Activated naive CD4-positive, alpha-beta T cell treated with Interleukin-2 at 50 U/mL for 16 hours (primary cell): ENCODE results near the gene CBFA2T3.
"Not testable (repeated sequence)": the region's sequence is repeated elsewhere in the genome, so short reads cannot be mapped to it uniquely, and the experiment has no call there.

Experiments used
- DNase-seq: peaks from one replicate; pipeline ENCODE4 v3.0.0-alpha.2; 2020

Gene CBFA2T3

GRCh38 chr16:88904676-88905365, 72.2 kb downstream of the CBFA2T3 start:
- no peak for DNase-seq

- no peak for DNase-seq
Measured at GRCh38 chr16:88903267-88903666, 73.7 kb downstream of the CBFA2T3 start.

DNA sequence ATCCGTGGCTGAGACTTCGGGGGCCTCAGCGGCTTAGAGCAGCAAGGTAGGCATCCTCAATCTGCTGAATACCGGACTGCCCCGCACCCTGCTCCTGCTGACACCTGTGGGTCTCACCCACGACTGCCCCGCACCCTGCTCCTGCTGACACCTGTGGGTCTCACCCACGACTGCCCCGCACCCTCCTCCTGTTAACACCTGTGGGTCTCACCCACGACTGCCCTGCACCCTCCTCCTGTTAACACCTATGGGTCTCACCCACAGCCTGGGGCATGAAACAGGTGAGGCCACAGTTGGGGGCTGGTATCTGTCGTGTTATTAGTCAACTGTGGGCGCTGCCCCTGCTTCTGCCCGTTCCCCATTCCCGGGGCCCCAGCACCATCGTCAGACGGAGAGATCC, 74.3 kb downstream of the CBFA2T3 start:
- DNase-seq, result no peak

DNA sequence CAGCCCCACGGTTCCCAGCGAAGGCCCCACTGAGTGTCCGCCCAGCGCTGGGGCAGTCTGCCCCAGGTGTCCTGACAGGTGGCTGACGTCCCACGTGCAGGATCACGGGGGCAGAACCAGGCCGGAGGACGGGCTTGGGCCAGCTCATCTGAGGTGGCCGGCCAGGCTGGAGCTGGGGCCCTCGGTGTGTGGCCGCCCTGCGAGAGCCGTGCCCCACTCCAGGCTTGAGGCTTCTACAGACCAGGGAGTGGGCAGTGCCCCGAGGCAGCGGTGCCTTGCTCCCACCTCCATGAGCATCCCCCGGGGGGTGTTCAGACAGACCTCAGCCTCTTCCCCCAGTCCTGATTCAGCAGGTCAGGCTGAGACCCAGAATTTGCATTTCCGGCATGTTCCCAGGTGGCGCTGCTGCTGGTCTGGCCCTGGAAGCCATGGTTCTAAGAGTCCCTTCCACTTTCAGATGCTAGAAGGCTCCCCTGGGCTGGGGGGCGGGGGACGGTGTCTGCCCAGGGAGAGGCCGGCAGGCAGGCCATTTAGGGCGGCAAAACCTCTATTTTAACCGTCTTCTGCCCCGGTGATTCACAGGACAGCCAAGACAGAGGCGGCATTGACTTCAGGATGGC, 75.2 kb downstream of the CBFA2T3 start:
- no peak for DNase-seq

DNA sequence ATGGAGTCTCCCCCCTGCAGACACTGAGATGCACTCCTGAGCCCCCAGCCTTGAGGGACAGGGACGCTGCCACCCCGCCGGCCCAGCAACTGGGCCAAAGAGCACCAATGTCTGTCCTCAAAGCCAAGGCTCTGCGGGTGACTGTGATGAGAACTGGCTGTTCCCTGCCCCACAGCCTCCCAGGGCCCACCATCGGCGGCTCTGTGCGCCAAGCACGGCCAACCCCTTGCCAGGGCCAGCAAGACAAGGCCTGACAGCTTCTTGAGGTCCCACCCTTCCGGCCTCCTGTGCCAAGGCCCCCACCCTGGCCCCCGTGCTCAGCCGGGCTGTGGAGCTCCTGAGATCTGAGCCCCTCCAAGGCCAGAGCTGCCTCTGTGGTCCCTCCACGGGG, 76.3 kb downstream of the CBFA2T3 start:
- DNase-seq, result no peak

DNA sequence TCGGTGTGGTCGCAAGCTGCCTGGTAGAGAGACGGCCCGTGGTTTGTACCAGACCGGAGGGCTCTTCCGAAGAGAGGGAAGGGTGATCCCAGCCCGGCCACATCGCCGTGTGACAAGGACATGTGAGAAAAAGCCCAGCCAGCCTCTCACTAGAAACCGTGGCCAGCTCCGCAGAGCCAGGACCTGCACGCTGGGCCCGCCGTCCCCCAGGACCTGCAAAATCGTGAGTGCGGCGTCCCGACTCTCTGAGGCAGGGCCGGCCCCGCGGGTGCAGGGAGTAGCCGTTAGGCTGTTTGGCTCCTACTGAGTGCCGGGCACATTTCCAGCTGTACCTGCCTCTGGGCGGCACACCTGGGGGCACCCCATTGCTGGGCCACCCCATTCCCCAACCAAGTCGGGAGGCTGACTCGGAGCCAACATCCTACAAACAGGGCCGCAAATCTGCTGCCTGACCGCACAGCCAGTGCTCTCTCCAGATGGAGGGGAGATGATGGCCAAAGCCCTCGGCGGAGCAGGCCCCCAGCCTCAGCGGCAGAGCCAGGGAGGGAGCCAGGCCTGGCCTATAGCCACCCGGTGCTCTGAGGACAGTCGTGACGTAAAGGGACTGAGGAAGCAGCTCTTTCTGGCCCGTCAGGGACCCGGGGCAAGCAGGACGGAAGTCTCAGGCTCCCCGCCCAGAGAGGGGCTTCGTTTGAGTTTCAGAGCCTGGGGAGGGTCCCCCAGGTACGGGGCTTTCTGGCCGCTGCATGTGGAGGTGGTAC, 76.9 kb downstream of the CBFA2T3 start:
- DNase-seq, result no peak

GRCh38 chr16:88897696-88898425, 79.1 kb downstream of the CBFA2T3 start:
- DNase-seq, result no peak

DNA sequence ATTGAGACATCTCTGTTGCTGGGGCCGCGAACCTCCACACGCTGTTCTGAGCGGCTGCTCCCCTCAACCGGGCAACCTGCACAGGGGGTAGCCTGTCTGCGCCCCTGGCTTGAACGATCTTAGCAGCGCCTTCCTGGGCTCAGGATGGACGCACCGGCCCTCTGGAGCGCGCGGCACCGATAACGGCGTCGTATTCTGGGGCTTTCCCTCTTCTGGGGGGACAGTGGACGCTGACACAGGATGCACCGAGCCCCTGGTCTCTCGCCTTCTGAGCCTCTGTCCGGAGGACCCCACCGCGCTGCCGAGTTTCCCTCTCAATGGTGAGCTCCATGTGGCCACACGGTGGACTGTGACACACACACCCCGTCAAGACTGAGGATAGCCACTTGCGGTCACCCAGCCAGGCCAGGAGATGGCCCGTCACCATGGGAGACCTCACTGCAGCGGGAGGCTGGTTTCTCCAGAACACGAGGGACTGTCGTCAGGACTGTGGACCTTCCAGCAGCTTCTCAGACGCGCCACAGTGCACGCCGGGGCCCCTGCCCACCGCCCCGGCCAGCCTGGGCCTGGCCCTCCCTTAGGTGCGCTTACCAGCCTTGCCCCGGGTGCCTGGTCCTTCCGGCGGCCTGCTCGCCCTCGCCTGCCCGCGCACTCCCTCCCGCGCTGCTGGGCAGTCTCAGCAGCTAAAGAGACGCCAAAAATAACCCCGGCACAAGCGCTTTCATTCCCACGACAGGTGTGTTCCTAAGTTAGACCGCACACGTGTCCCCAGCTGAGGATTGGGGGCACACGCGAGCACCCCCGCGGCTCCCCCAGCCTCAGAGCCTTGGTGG, 80.6 kb downstream of the CBFA2T3 start:
- no peak for DNase-seq

DNA sequence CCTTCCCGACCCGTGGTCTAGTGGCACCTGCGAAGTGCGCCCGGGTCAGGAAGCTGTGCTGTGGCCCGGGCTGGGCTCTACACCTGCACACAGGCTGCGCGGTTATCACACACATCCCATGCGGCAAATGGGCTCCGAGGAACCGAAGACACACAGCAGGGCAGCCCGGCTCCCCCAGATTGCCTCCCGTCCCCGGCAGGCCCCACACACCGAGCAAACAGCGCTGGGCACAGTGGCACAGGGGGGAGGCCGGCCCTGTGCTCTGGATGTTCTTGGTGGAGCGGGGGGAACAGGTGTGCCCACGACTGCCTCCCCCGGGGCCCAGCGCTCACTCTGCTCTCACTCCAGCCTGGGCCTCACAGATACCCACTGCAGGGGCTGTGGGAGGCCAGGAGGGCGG, 81.7 kb downstream of the CBFA2T3 start:
- DNase-seq, result no peak

DNA sequence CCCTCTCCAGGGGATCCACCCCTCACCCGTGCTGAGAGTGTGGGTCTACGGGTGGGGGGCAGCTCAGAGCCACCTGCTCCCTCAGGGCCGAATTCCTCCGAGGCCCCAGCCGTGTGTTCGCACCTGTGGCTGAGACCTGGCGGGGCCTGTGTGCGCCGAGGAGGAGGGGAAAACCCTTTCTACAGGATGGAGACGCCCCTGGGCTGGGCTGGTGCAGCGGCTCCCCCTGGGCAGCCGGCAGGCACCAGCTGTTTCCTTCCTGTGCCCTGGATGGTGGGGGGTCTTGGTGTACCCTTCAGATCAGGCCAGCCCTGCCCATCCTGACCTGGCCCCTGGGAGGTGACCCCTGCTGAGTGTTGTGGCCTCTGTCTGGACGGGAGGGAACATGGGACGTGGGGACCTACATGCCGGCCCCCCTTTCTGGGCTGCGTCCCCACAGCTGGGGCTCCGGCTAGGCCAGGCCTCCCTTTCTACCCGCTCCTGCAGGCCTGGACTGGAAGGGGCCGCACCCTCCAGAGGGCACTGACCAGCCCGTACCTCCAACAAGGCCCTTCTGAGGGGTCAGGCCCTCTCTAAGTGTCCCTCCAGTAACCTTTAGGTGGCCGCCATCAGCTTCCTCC, 82.2 kb downstream of the CBFA2T3 start:
- no peak for DNase-seq

DNA sequence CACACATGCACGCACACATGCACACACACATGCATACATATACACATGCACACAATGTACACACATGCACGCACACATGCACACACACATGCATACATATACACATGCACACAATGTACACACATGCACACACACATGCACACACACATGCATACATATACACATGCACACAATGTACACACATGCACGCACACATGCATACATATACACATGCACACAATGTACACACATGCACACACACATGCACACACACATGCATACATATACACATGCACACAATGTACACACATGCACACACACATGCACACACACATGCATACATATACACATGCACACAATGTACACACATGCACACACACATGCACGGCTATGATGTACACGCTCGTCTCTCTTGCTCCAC, 82.7 kb downstream of the CBFA2T3 start:
- DNase-seq, result not testable (repeated sequence)

GRCh38 chr16:88893127-88893968, 83.7 kb downstream of the CBFA2T3 start:
- DNase-seq, result no peak

DNA sequence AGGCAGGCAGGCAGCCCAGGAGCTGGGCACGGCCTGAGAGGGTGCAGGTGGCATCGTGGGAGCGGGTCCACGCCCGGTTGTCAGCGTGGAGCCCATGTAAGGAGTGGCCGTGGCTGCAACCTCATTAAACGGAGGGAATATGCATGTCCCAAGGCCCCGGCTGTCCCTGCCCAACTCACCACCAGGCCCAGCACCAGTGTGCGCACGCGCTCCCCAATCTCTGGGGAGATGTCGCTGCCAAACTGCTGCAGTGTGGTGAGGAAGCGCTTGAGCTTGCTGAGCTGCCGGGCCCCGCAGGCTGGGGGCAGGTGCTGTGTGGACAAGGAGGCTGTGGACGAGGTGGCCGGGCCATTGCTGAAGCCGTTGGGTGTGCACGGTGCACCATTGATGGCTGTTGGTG, 84.9 kb downstream of the CBFA2T3 start:
- DNase-seq, result no peak

- no peak for DNase-seq
Measured at GRCh38 chr16:88891083-88891482, 85.9 kb downstream of the CBFA2T3 start.

DNA sequence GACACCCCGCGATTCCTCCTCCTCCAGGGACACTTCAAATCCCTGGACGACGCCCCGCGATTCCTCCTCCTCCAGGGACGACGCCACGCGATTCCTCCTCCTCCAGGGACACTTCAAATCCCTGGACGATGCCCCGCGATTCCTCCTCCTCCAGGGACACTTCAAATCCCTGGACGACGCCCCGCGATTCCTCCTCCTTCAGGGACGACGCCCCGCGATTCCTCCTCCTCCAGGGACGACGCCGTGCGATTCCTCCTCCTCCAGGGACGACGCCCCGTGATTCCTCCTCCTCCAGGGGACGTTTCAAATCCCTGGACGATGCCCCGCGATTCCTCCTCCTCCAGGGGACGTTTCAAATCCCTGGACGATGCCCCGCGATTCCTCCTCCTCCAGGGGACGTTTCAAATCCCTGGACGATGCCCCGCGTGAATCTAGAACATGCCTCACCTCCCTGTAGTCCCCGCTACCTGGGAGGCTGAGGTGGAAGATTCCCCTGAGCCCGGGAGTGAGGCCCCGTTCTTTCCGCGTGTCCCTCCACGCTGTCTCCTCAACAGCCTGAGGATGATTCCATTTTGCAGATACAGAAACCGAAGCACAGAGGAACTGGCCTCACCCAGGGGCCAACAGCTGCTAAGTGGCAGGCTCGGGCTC, 87.2 kb downstream of the CBFA2T3 start:
- DNase-seq, result not testable (repeated sequence)

DNA sequence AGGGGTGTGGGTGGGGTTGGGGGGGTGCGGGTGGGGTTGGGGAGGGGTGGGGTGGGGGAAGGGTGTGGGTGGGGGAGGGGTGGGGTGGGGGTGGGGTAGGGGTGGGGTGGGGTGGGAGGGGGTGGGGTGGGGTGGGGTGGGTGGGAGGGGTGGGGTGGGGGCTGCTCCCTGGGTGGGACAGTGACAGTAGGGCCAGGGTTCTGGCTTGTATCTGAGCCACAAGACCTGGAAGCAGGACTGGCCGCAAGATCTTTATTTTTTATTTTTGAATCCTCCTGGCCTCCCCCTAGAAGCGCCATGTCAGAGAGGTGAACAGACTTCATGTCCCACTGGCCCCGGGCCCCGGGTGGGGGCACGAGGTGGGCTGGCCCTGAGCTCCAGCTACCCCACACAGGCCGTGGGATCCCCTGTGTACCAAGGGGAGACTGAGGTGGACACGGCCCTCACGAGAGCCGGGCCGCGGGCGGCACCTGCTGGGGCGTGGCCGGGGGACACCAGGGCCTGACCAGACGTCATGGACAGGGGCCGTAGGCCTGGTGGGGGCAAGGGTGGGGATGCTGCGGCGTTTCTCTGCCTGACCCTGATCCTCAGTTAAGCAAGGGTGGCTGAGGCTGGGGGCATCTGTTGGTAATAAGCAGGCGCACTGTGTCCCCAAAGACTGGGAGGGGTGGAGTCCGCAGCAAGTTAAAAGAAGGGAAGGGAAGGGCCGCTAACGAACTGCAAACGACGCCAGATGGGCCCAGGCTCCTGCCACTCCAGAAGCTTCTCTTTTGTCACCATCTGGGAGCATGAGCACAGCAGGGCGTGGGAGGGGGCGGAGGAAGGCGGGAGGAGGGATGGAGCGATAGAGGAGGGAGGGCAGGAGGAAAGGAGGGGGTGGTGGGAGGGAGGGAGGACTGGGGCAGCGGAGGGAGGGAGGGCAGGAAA, 88.3 kb downstream of the CBFA2T3 start:
- DNase-seq, result no peak

GRCh38 chr16:88888057-88888456, 89.0 kb downstream of the CBFA2T3 start:
- DNase-seq, result no peak

DNA sequence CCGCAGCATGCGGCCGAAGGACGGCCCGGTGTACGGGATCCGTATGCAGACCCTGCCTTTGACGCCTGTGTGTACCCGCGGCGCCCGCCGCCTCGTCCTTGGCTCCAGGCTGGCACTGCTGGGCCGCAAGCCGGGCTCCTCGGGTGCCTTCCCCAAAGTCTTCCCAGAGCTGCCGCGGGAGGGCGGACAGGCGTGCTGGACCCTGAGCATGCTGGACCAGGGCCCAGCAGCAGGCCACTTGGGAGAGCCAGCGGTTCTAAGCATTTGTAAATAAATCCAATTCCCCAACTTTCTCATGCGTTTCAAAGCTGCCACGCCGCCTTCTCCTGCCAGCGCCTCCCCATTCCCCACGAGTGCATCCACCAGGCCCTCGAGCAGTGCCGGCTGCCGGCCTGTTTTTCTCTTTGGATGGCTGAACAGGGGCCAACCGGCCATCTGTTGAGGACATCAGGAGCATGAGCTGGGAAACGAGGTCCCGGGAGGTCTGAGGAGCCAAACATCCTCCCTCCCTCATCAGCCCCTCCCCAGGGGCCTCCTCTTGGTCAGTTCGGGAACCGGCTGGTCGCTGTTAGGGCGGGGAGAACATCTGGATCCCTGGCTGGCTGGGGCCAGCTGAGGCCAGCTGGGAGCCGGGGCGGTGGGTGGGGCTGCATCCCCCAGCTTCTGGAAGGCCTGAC, 90.0 kb downstream of the CBFA2T3 start:
- DNase-seq, result no peak

- no peak for DNase-seq
Measured at GRCh38 chr16:88886420-88886844, 90.6 kb downstream of the CBFA2T3 start.
